PC-3 (cell line): ENCODE measurements around the gene MRPL28. TPM values are rescaled to one million over a fixed set of nuclear protein-coding genes. Genes with fewer than 3 reads are reported as not detected.

ENCODE experiments used
- ATAC-seq: fragments of 200-7000 bp; cut with Tn5 transposase; 2 replicates; pipeline ENCODE4 v1.9.1; 2020; ENCODE audit warnings: mild to moderate bottlenecking, moderate library complexity
- BruUV-seq: library from RNA; stranded (reverse); fragments of 400-500 nt; replicated peaks from 2 replicates; lab custom pipeline; 2021; lab: Mats Ljungman, UMichigan
- CTCF ChIA-PET: fragments of 300-600 bp; sonication (Branson Sonifier 250); formaldehyde crosslinking; loops from one replicate; lab custom pipeline; 2022; ENCODE audit warnings: antibody characterized with exemption; lab: Charles Lee
- POLR2A ChIA-PET: fragments of 300-600 bp; sonication (Branson Sonifier 250); formaldehyde crosslinking; loops from one replicate; lab custom pipeline; 2022; ENCODE audit warnings: antibody characterized with exemption; ENCODE audit not compliant: unreplicated experiment; lab: Charles Lee
- DNase-seq: peaks from one replicate; pipeline ENCODE4 v3.0.0-alpha.2; 2015
- H2AFZ ChIP-seq: fragments of 300-600 bp; sonication (generic); 2 replicates; pipeline ENCODE4 v1.6.0; 2016; ENCODE audit warnings: antibody characterized with exemption, low read length
- H3F3A ChIP-seq: fragments of 300-600 bp; sonication (generic); one replicate; pipeline ENCODE4 v1.6.0; 2017; ENCODE audit warnings: antibody characterized with exemption, low read length, control low read depth, mild to moderate bottlenecking; ENCODE audit not compliant: unreplicated experiment
- H3K27ac ChIP-seq: fragments of 300-600 bp; sonication (generic); 2 replicates; pipeline ENCODE4 v1.5.1; 2016; ENCODE audit warnings: mild to moderate bottlenecking, low read length
- H3K27me3 ChIP-seq: fragments of 300-600 bp; sonication (generic); 2 replicates; pipeline ENCODE4 v1.6.1; 2016; ENCODE audit warnings: low read length, mixed read lengths
- H3K36me3 ChIP-seq: fragments of 300-600 bp; sonication (generic); 2 replicates; pipeline ENCODE4 v1.6.1; 2016; ENCODE audit warnings: low read depth, mixed run types, low read length, mixed read lengths
- H3K4me1 ChIP-seq: fragments of 300-600 bp; sonication (generic); 2 replicates; pipeline ENCODE4 v1.5.1; 2016; ENCODE audit warnings: low read length; ENCODE audit not compliant: insufficient read depth
- H3K4me2 ChIP-seq: fragments of 300-600 bp; sonication (generic); 2 replicates; pipeline ENCODE4 v1.6.0; 2016; ENCODE audit warnings: low read length
- H3K4me3 ChIP-seq: fragments of 300-600 bp; sonication (generic); 2 replicates; pipeline ENCODE4 v1.5.1; 2016; ENCODE audit warnings: mild to moderate bottlenecking, low read length, mixed read lengths
- H3K79me2 ChIP-seq: fragments of 300-600 bp; sonication (generic); 2 replicates; pipeline ENCODE4 v1.6.1; 2017; ENCODE audit warnings: low read length, mixed read lengths
- H3K9ac ChIP-seq: fragments of 300-600 bp; sonication (generic); 2 replicates; pipeline ENCODE4 v1.6.0; 2016; ENCODE audit warnings: mild to moderate bottlenecking, low read length
- H3K9me2 ChIP-seq: fragments of 300-600 bp; sonication (generic); replicated peaks from 2 replicates; pipeline ENCODE4 v1.6.1; 2016; ENCODE audit warnings: mixed run types, low read length, mixed read lengths
- H3K9me3 ChIP-seq: fragments of 300-600 bp; sonication (generic); 2 replicates; pipeline ENCODE4 v1.6.1; 2016; ENCODE audit warnings: low read length, mixed read lengths
- H4K20me1 ChIP-seq: fragments of 300-600 bp; sonication (generic); 2 replicates; pipeline ENCODE4 v1.6.1; 2016; ENCODE audit warnings: low read length, mixed read lengths
- EZH2 ChIP-seq: fragments of 300-600 bp; sonication (generic); IDR thresholded peaks from one replicate; pipeline ENCODE4 v1.6.1; 2017; ENCODE audit warnings: antibody characterized with exemption, mild to moderate bottlenecking, low read length; ENCODE audit not compliant: unreplicated experiment
- EZH2phosphoT487 ChIP-seq: fragments of 300-600 bp; sonication (generic); IDR thresholded peaks from 2 replicates; pipeline ENCODE4 v1.6.1; 2018; ENCODE audit warnings: mild to moderate bottlenecking, antibody characterized with exemption, low read length, borderline replicate concordance
- intact Hi-C: fragments of 100-400 bp; cut with micrococcal nuclease; formaldehyde crosslinking; loops from 2 replicates; pipeline ENCODE4 v1.9.0; 2023
- total RNA-seq: library from RNA; depleted of rRNA; stranded (reverse); fragments of >200 nt; gene quantifications from 2 replicates; pipeline ENCODE4 v1.2.3, GENCODE V29; 2014
- TF ChIP-seq, protein P1 (sequence below): fragments of 300-600 bp; sonication (generic); conservative IDR thresholded peaks from 2 replicates; pipeline ENCODE4 v1.5.1; 2017; ENCODE audit warnings: antibody characterized with exemption, low read depth, mild to moderate bottlenecking, low read length

Gene MRPL28
- total RNA-seq, 1 experiment from 2014 or later: 154 TPM

DNA sequence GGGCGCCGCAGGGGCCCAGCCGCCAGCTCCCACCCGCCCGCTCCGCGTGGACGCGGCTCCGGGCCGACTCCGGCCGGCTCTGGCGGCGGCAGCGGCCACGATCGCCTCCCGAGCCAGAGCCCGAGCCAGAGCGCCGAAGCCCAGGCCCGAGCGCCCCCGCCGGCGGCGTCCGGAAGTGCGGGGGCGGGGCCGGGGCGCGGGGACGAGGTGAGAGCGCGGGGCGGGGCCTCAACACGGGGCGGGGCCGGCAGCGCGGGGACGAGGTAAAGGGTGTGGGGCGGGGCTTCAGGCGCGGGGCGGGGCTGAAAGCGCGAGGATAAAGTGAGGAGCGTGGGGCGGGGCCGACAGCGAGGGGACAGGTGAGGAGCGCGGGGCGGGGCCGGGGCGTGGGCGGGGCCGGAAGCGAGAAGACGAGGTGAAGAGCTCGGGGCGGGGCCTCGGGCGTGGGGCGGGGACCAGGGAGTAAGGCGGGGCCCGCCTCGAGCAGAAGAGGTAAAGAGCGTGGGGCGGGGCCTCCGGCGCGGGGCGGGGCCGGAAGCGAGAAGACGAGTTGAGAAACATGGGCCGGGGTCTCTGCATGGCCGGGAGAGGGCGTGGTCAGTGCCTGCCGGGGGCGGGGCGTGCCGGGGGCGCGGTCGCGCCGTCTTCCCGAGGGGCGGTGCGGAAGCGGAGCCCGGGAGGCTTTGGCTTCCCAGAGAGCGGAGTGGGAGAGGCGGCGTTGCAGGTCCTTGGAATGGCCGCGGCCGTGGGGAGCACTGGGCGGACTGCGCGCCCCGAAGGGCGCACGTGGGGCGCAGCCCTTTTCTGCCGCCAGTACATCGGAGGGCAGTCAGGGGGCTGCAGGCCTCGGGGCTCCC lies 17.6 kb downstream of the MRPL28 start, which contains the start of gene AXIN1:
Gene AXIN1 (minus strand): TSS at position 177 of the 857 bp plus-strand sequence. CDS start 5,698 bp downstream, outside the sequence.
- TF ChIP-seq EZH2 (no peak), EZH2phosphoT487 (no peak)
- TF ChIP-seq, protein P1, sequence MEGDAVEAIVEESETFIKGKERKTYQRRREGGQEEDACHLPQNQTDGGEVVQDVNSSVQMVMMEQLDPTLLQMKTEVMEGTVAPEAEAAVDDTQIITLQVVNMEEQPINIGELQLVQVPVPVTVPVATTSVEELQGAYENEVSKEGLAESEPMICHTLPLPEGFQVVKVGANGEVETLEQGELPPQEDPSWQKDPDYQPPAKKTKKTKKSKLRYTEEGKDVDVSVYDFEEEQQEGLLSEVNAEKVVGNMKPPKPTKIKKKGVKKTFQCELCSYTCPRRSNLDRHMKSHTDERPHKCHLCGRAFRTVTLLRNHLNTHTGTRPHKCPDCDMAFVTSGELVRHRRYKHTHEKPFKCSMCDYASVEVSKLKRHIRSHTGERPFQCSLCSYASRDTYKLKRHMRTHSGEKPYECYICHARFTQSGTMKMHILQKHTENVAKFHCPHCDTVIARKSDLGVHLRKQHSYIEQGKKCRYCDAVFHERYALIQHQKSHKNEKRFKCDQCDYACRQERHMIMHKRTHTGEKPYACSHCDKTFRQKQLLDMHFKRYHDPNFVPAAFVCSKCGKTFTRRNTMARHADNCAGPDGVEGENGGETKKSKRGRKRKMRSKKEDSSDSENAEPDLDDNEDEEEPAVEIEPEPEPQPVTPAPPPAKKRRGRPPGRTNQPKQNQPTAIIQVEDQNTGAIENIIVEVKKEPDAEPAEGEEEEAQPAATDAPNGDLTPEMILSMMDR: no peak
- BruUV-seq: no TSS peak
- peak within 1 kb of the TSS; percentile 88 for H3K4me2 ChIP-seq

DNA sequence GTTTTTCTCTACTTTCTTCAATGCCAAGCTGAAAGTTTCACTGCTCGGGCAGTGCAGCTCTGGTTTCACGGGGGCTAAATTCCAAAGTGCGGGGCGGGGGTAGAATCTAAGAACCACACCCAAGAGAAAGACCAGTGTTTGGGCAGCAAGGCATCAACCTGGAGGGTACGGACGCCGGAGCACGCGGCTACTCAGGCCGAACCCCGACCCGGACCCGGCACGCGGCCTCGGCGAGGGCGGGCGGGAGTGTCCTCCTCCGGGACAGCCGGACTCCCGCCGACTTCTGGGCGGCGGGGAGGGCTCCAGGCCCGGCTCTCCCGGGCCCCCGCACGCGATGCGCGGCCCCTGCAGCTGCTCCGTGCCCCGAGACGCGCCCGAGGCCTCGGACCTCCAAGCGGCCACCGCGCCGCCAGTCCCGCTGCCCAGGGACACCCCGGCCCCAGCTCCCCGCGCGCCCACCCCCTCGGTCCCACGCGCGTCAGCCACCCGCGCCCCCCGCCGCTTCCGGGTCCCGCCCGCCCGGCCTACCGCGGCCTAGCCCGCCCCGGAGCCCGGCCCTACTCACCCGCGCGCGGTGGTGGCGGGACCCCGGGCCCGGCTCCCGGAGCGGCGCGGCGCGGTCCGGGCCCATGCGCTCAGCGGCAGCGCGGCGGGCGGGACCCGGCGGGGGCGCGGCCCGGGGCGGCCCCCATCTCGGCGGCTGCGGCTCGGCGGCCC lies 18.4 kb downstream of the MRPL28 start:
- Histone ChIP-seq H3K9me2 (no peaks in the 10 kb centered on the region), H3F3A (no peaks in the 10 kb centered on the region), H3K9me3 (no peaks in the 10 kb centered on the region), H3K9ac (peak overlapping the region; percentile 76), H3K4me2 (peak overlapping the region; percentile 88), H3K4me1 (peaks cover 5% of the 10 kb centered on the region; the same call in 1 of the 2 replicates), H3K79me2 (peaks cover 47% of the 10 kb centered on the region), H4K20me1 (no peaks in the 10 kb centered on the region), H3K27ac (no peak overlapping the region), H3K36me3 (no peaks in the 10 kb centered on the region), H3K27me3 (no peaks in the 10 kb centered on the region), H2AFZ (0 out of 2 replicates have a peak overlapping the region, but pooled peaks have one; percentile 34), H3K4me3 (peak overlapping the region; percentile 77)
- ChIA-PET CTCF (interaction anchor here (0.5 to 1.0 kb wide), 6 partner anchors 49 to 245 kb away, joined by 3 to 14 read pairs (median 4); no protein-coding TSS in a partner anchor), POLR2A (interaction anchor here (0.5 kb wide), 1 partner anchor 122 kb away, joined by 3 read pairs; no protein-coding TSS in a partner anchor)
- no TSS peak for BruUV-seq
- peak; percentile 45 for ATAC-seq
- no peak for DNase-seq
- intact Hi-C loops: no loop called here
- TF ChIP-seq EZH2phosphoT487 (no peak), EZH2 (no peak)
- TF ChIP-seq, protein P1: no peak

More for the DNA sequence above, 17.6 kb downstream of the MRPL28 start, which contains the start of gene AXIN1:
- DNase-seq (peak; percentile 94), ATAC-seq (peak; percentile 75)
- Histone ChIP-seq H3K36me3 (no peaks in the 10 kb centered on the region), H3F3A (no peaks in the 10 kb centered on the region), H3K79me2 (peaks cover 38% of the 10 kb centered on the region), H3K4me3 (peak within 1 kb of the TSS; percentile 77), H3K9me3 (no peaks in the 10 kb centered on the region), H3K9ac (peak within 1 kb of the TSS; percentile 76), H3K4me1 (peaks cover 5% of the 10 kb centered on the region; the same call in 1 of the 2 replicates), H3K27ac (no peak within 1 kb of the TSS), H3K27me3 (no peaks in the 10 kb centered on the region), H3K9me2 (no peaks in the 10 kb centered on the region), H4K20me1 (no peaks in the 10 kb centered on the region), H2AFZ (peak within 1 kb of the TSS; percentile 74)
- intact Hi-C loops: no loop called here
- CTCF ChIA-PET: interaction anchor here (0.5 to 1.0 kb wide), 9 partner anchors 8 to 246 kb away, joined by 3 to 14 read pairs (median 4); no protein-coding TSS in a partner anchor
- POLR2A ChIA-PET: interaction anchor here (0.5 to 0.8 kb wide), 4 partner anchors 10 to 123 kb away, joined by 3 to 37 read pairs (median 22); no protein-coding TSS in a partner anchor
